T-helper 9 cell (primary cell): ENCODE results near the gene AUH.

Source experiments
- DNase-seq: peaks from one replicate; pipeline ENCODE4 v3.0.0-alpha.2; 2020

AUH gene

GRCh38 chr9:91241909-91242308 is 119.8 kb downstream of the AUH start:
- no peak for DNase-seq

GRCh38 chr9:91240596-91241165 is 121.0 kb downstream of the AUH start:
- DNase-seq: no peak

- no peak for DNase-seq
These were observed 122.2 kb downstream of the AUH start for GRCh38 chr9:91239367-91240111.

- DNase-seq: no peak
These were observed 127.2 kb downstream of the AUH start for GRCh38 chr9:91234523-91234922.

GRCh38 chr9:91231619-91232018 is 130.1 kb downstream of the AUH start:
- DNase-seq: no peak

- DNase-seq: no peak
These were observed 138.7 kb downstream of the AUH start for GRCh38 chr9:91223000-91223399.

GRCh38 chr9:91222457-91222856 is 139.3 kb downstream of the AUH start:
- no peak for DNase-seq

GRCh38 chr9:91221332-91221731 is 140.4 kb downstream of the AUH start:
- DNase-seq: no peak

- no peak for DNase-seq
These were observed 141.1 kb downstream of the AUH start for GRCh38 chr9:91220491-91221135.

GRCh38 chr9:91220021-91220420 is 141.7 kb downstream of the AUH start:
- no peak for DNase-seq

- DNase-seq: no peak
These were observed 142.2 kb downstream of the AUH start for GRCh38 chr9:91219557-91219956.

- no peak for DNase-seq
These were observed 144.3 kb downstream of the AUH start for GRCh38 chr9:91217388-91217787.

- no peak for DNase-seq
These were observed 146.9 kb downstream of the AUH start for GRCh38 chr9:91214867-91215266.

GRCh38 chr9:91214086-91214485 is 147.6 kb downstream of the AUH start:
- no peak for DNase-seq

GRCh38 chr9:91212596-91213243 is 149.0 kb downstream of the AUH start:
- DNase-seq: no peak

GRCh38 chr9:91211919-91212318 is 149.8 kb downstream of the AUH start:
- no peak for DNase-seq

GRCh38 chr9:91211414-91211813 is 150.3 kb downstream of the AUH start:
- no peak for DNase-seq

- DNase-seq: no peak
These were observed 151.4 kb downstream of the AUH start for GRCh38 chr9:91210318-91210717.

- no peak for DNase-seq
These were observed 152.9 kb downstream of the AUH start for GRCh38 chr9:91208837-91209236.

- DNase-seq: no peak
These were observed 153.3 kb downstream of the AUH start for GRCh38 chr9:91208419-91208745.

- no peak for DNase-seq
These were observed 153.8 kb downstream of the AUH start for GRCh38 chr9:91207729-91208418.

GRCh38 chr9:91207397-91207728 is 154.4 kb downstream of the AUH start:
- no peak for DNase-seq

- no peak for DNase-seq
These were observed 154.9 kb downstream of the AUH start for GRCh38 chr9:91206806-91207205.
